Activated naive CD4-positive, alpha-beta T cell treated with anti-CD3 and anti-CD28 coated beads, Interleukin-2, amount 50 U/mL, for 24 hours (primary cell): ENCODE results near the gene NXT1.

Source experiments
- H3K27ac Mint-ChIP-seq: one replicate; pipeline ENCODE4 v1.8.0; 2021; ENCODE audit warnings: mild to moderate bottlenecking, mixed read lengths
- H3K27me3 Mint-ChIP-seq: one replicate; pipeline ENCODE4 v1.8.0; 2021; ENCODE audit warnings: mixed read lengths
- H3K36me3 Mint-ChIP-seq: one replicate; pipeline ENCODE4 v1.8.0; 2021; ENCODE audit warnings: mixed read lengths
- H3K4me1 Mint-ChIP-seq: one replicate; pipeline ENCODE4 v1.8.0; 2021; ENCODE audit warnings: mixed read lengths
- H3K4me3 Mint-ChIP-seq: one replicate; pipeline ENCODE4 v1.8.0; 2021; ENCODE audit warnings: mild to moderate bottlenecking, mixed read lengths
- H3K9me3 Mint-ChIP-seq: one replicate; pipeline ENCODE4 v1.8.0; 2021; ENCODE audit warnings: mixed read lengths

The NXT1 gene

DNA sequence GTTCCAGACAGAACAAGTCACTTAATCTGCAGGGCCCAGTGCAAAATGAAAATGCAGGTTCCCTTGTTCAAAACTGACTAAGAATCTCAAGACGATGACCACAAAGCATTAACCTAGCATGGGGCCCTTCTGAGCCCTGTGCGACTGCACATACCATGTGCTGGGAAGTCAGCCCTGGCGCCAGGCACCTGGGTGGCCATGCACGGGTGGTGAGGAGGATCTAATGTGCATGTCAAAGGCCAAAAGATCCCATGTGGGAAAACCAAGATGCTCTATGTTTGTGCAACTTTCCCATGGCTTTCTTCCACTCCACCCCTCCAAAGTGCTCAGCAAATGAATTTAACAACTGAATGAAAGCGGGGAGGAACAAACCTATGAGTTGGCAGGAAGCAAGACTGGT, 33.5 kb upstream of the NXT1 start:
- H3K27ac Mint-ChIP-seq, result no peak overlapping the region
- no peak overlapping the region for H3K4me3 Mint-ChIP-seq
- no peaks in the 10 kb centered on the region for H3K36me3 Mint-ChIP-seq
- H3K4me1 Mint-ChIP-seq, result no peaks in the 10 kb centered on the region
- no peaks in the 10 kb centered on the region for H3K9me3 Mint-ChIP-seq
- H3K27me3 Mint-ChIP-seq, result peaks cover 1% of the 10 kb centered on the region

- Mint-ChIP-seq H3K27me3 (peaks cover 1% of the 10 kb centered on the region), H3K36me3 (no peaks in the 10 kb centered on the region), H3K4me3 (no peak overlapping the region), H3K4me1 (no peaks in the 10 kb centered on the region), H3K9me3 (no peaks in the 10 kb centered on the region), H3K27ac (no peak overlapping the region)
These were observed 32.2 kb upstream of the NXT1 start for GRCh38 chr20:23318347-23318746.

- H3K36me3 Mint-ChIP-seq, result no peaks in the 10 kb centered on the region
- H3K4me3 Mint-ChIP-seq, result no peak overlapping the region
- H3K4me1 Mint-ChIP-seq, result no peaks in the 10 kb centered on the region
- H3K27me3 Mint-ChIP-seq, result peaks cover 4% of the 10 kb centered on the region
- H3K27ac Mint-ChIP-seq, result no peak overlapping the region
- H3K9me3 Mint-ChIP-seq, result no peaks in the 10 kb centered on the region
These were observed 30.3 kb upstream of the NXT1 start for GRCh38 chr20:23320317-23320716.

DNA sequence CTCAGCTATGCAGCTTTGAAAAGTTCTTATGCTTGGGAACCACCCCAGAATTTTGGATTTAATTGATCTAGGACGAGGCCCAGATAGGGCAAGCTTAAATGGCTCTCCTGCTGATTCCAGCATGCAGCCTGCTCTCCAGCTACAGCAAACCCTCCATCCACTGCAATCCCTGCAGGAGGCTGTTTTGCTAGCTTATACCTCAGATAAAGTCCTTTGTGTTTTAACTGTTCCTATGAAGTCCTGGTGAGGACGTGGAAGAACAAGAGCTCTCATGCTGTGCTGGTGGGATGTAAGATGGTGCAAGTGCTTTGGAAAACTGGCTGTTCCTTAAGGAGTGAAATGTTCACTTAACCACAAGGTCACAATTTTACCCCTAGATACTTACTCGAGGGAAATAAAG, 25.5 kb upstream of the NXT1 start:
- Mint-ChIP-seq H3K9me3 (no peaks in the 10 kb centered on the region), H3K4me1 (no peaks in the 10 kb centered on the region), H3K27me3 (peaks cover 4% of the 10 kb centered on the region), H3K36me3 (no peaks in the 10 kb centered on the region), H3K4me3 (no peak overlapping the region), H3K27ac (no peak overlapping the region)

DNA sequence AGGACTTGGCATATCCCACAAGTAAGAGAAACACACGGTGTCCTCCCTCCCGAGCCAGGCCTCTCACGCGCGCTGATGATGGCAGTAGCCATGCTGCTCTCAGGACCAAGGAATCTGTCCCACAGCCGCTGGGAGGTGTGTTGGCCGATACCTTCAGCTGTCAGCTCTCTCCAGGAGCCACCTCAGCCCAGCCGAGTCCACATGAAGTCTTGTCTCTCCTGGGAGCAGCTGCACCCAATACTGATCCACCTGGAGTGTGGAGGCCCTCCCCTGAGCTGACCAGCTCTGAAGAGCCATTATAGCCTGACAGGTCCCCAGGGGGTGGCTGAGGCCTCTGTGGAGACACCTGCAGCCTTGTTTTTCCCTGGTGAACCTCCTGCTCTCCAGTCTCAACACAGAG, 23.8 kb upstream of the NXT1 start:
- Mint-ChIP-seq H3K36me3 (no peaks in the 10 kb centered on the region), H3K4me1 (no peaks in the 10 kb centered on the region), H3K27me3 (peaks cover 3% of the 10 kb centered on the region), H3K4me3 (no peak overlapping the region), H3K27ac (no peak overlapping the region), H3K9me3 (no peaks in the 10 kb centered on the region)

GRCh38 chr20:23327617-23328333, 22.8 kb upstream of the NXT1 start:
- no peak overlapping the region for H3K27ac Mint-ChIP-seq
- no peak overlapping the region for H3K4me3 Mint-ChIP-seq

DNA sequence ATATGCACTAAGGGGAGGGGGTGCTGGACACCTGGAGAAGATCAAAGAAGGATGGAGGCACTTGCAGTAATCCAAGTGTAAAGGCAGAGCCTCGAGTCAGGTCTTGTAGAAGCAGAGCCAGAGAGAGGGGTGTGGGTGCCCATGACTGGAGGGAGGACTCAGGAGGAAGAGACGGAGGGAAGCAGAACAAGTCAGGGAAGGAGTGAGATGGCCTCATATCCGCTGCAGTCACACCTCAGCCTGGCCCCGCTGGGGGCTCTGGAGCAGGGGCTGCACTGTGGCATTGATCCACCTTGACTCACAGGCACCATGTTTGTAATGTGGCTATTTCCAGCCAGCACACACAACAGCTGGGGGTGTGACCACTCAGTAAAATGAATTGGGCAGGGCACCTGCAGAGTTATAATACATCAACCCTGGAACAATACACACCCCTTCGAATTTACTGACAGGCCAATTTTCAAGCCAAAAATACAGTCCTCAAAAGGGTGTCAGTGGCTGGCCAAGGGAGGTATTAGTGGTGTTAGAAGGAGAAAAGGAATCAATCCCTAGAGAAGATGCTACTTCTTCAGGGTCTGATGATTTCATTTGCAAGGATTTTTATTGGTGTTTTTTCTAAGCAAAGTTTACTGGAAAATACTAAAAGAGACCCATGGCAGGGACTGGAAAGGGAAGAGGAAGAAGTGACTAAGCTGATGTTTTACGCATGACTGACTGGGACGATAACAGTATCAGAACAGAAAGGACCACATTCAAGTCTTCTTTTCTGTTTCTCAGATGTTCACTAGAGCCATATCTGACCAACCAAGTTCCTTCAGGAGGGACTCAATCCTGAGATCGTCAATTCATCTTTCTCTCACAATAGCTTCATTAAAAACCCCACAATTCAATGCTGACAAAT, 18.9 kb upstream of the NXT1 start:
- H3K9me3 Mint-ChIP-seq, result no peaks in the 10 kb centered on the region
- no peaks in the 10 kb centered on the region for H3K36me3 Mint-ChIP-seq
- H3K27me3 Mint-ChIP-seq, result peaks cover 2% of the 10 kb centered on the region
- no peak overlapping the region for H3K27ac Mint-ChIP-seq
- H3K4me3 Mint-ChIP-seq, result no peak overlapping the region
- no peaks in the 10 kb centered on the region for H3K4me1 Mint-ChIP-seq

More at GRCh38 chr20:23327617-23328333, 22.8 kb upstream of the NXT1 start:
- Mint-ChIP-seq H3K27me3 (peaks cover 3% of the 10 kb centered on the region), H3K9me3 (no peaks in the 10 kb centered on the region), H3K36me3 (no peaks in the 10 kb centered on the region), H3K4me1 (no peaks in the 10 kb centered on the region)

DNA sequence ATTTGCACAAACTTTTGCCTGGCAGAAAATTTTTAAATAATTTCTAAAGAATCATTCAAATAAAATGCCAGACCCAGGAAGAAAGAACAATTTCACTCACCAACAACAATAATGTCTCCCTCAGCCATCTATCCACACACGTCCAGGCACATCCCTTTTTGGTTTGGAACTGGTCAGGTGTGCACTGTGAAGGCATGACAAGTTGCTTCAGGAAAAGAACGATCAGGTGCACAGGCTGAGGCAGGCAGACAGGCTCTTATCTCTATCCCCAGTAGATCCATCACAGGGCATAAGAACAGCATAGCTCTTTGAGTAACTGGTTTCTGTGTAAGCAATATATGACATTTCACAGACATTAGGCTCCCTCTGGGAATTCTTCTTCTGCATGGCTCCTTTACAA, 18.1 kb upstream of the NXT1 start:
- Mint-ChIP-seq H3K27ac (no peak overlapping the region), H3K4me1 (no peaks in the 10 kb centered on the region)

GRCh38 chr20:23334111-23334510, 16.5 kb upstream of the NXT1 start:
- Mint-ChIP-seq H3K4me1 (no peaks in the 10 kb centered on the region), H3K27me3 (peaks cover 2% of the 10 kb centered on the region), H3K36me3 (no peaks in the 10 kb centered on the region), H3K4me3 (no peak overlapping the region), H3K27ac (no peak overlapping the region), H3K9me3 (no peaks in the 10 kb centered on the region)

More for the DNA sequence above, 18.1 kb upstream of the NXT1 start:
- Mint-ChIP-seq H3K27me3 (peaks cover 2% of the 10 kb centered on the region), H3K4me3 (no peak overlapping the region), H3K36me3 (no peaks in the 10 kb centered on the region), H3K9me3 (no peaks in the 10 kb centered on the region)

GRCh38 chr20:23335521-23335920, 15.1 kb upstream of the NXT1 start:
- no peaks in the 10 kb centered on the region for H3K4me1 Mint-ChIP-seq
- H3K27ac Mint-ChIP-seq, result no peak overlapping the region
- H3K36me3 Mint-ChIP-seq, result no peaks in the 10 kb centered on the region
- H3K27me3 Mint-ChIP-seq, result peaks cover 2% of the 10 kb centered on the region
- no peak overlapping the region for H3K4me3 Mint-ChIP-seq
- H3K9me3 Mint-ChIP-seq, result no peaks in the 10 kb centered on the region

GRCh38 chr20:23336476-23336875, 14.1 kb upstream of the NXT1 start:
- Mint-ChIP-seq H3K4me1 (no peaks in the 10 kb centered on the region), H3K9me3 (no peaks in the 10 kb centered on the region), H3K27me3 (peaks cover 2% of the 10 kb centered on the region), H3K36me3 (no peaks in the 10 kb centered on the region), H3K4me3 (no peak overlapping the region), H3K27ac (no peak overlapping the region)

- no peak overlapping the region for H3K4me3 Mint-ChIP-seq
- H3K9me3 Mint-ChIP-seq, result no peaks in the 10 kb centered on the region
- no peak overlapping the region for H3K27ac Mint-ChIP-seq
- H3K27me3 Mint-ChIP-seq, result peaks cover 2% of the 10 kb centered on the region
- no peaks in the 10 kb centered on the region for H3K4me1 Mint-ChIP-seq
- no peaks in the 10 kb centered on the region for H3K36me3 Mint-ChIP-seq
These were observed 13.3 kb upstream of the NXT1 start for GRCh38 chr20:23337312-23337711.

GRCh38 chr20:23339986-23340385, 10.6 kb upstream of the NXT1 start:
- Mint-ChIP-seq H3K4me1 (no peaks in the 10 kb centered on the region), H3K27me3 (no peaks in the 10 kb centered on the region), H3K4me3 (no peak overlapping the region), H3K27ac (no peak overlapping the region), H3K36me3 (no peaks in the 10 kb centered on the region), H3K9me3 (no peaks in the 10 kb centered on the region)

DNA sequence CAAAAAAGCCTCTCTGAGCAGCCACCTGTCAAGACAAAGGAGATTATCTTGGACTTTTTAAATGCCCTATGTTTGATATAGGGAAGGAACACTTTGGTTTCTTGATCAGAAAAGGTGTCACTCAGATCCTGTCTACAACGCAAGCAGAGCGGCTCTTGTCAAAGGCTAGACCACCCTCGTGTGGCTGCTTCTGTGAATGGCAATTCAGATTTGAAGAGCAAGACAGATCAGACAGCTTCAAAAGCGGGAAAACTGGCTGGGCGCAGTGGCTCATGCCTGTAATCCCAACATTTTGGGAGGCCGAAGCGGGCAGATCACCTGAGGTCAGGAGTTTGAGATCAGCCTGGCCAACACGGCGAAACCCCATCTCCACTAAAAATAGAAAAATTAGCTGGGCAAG, 10.1 kb upstream of the NXT1 start:
- Mint-ChIP-seq H3K27ac (no peak overlapping the region), H3K9me3 (no peaks in the 10 kb centered on the region), H3K27me3 (no peaks in the 10 kb centered on the region), H3K36me3 (no peaks in the 10 kb centered on the region), H3K4me3 (no peak overlapping the region), H3K4me1 (no peaks in the 10 kb centered on the region)

- no peak overlapping the region for H3K27ac Mint-ChIP-seq
- H3K4me3 Mint-ChIP-seq, result no peak overlapping the region
- no peaks in the 10 kb centered on the region for H3K27me3 Mint-ChIP-seq
- H3K36me3 Mint-ChIP-seq, result no peaks in the 10 kb centered on the region
- no peaks in the 10 kb centered on the region for H3K9me3 Mint-ChIP-seq
- no peaks in the 10 kb centered on the region for H3K4me1 Mint-ChIP-seq
These were observed 9.5 kb upstream of the NXT1 start for GRCh38 chr20:23341073-23341472.

DNA sequence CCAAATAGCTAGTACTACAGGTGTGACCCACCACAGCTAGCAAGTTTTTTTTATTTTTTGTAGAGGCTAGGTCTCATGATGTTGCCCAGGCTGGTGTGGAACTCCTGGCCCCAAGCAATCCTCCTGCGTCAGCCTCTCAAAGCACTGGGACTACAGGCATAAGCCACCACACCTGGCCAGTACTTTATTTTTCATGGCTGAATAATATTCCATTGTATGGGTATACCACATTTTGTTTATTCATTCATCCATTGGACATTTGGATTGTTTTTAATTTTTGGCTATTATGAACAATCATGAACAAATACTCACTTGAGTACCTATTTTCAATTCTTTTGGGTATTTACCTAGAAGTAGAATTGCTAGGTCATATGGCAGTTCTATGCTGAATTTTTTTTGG, 7.0 kb upstream of the NXT1 start:
- H3K4me3 Mint-ChIP-seq, result no peak overlapping the region
- no peak overlapping the region for H3K27ac Mint-ChIP-seq
- H3K36me3 Mint-ChIP-seq, result no peaks in the 10 kb centered on the region
- no peaks in the 10 kb centered on the region for H3K4me1 Mint-ChIP-seq
- no peaks in the 10 kb centered on the region for H3K9me3 Mint-ChIP-seq
- no peaks in the 10 kb centered on the region for H3K27me3 Mint-ChIP-seq
